ENCODE measurements around the gene DENND4A.
A peak's percentile ranks its signal among the peaks of the same experiment; 100 is the strongest.
"Not testable (repeated sequence)": the region's sequence is repeated elsewhere in the genome, so short reads cannot be mapped to it uniquely, and the experiment has no call there.

DENND4A gene

GRCh38 chr15:65757256-65757655 is 34.8 kb downstream of the DENND4A start:
- no peak for DNase-seq (ENCODE audit: low spot score)

GRCh38 chr15:65752151-65752700 is 39.9 kb downstream of the DENND4A start:
- no peak for DNase-seq (ENCODE audit: low spot score)

- DNase-seq (ENCODE audit: low spot score): no peak
Observed at GRCh38 chr15:65751431-65751830, 40.7 kb downstream of the DENND4A start.

DNA sequence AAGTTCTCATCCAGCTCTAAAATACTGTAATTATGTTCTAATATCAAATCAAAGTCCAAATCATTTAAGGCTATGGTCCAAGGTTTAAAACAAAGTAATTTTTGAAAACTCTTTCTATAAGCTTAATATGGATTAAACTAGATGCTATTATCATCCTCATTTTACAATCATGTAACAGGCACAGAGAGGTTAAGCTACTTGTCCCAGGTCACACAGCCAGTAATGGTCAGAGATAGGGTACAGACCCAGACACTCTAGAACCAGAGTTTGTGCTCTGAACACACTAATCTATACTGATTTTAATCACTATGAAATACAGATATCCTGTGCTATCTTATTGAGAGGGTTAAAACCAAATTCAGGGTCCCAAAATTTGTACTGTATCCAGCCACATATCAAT is 44.8 kb downstream of the DENND4A start:
- no peak for DNase-seq (ENCODE audit: low spot score)

DNA sequence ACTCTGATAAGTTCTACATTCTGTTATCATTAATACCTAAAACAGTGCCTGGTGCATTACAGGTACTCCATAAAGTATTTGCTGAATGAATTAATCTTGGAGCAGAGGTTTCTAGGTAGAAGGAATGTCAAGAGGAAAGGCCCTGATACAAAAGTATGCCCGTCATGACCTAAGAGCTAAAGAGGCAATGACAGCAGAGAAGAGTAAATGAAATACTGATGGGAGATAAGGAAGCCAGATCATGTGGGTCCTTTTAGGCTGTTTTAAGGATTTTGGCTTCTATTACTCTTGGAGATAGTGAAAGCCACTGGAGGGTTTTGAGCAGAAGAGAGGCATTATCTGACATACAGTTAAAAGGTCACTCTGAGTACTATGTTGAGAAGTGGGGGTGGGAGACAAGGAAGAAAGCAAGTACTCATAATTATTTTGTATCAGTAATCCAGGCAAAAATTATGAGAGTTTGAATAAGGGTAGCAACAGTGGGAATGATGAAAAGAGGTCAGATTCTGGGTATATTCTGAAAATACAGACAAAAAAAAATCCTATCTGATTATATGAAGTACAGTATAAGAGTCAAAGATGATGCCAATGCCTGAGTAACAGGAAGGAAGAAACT is 48.3 kb downstream of the DENND4A start:
- DNase-seq (ENCODE audit: low spot score): no peak

DNA sequence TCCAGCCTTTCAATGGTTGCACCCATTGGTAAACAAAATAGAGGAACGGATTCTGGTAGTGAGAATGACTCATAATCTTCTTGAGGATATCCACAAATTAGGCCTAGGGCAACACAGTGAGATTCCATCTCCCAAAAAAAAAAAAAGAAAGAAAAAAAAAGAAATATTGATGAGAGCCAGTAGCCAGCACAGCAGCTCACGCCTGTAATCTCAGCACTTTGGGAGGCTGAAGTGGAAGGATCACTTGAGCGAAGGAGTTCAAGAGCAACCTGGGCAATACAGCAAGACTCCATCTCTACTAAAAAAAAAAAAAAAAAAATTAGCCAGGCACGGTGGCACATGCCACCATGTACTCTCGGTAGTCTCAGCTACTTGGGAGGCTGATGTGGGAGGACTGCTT is 51.9 kb downstream of the DENND4A start:
- no peak for DNase-seq (ENCODE audit: low spot score)

DNA sequence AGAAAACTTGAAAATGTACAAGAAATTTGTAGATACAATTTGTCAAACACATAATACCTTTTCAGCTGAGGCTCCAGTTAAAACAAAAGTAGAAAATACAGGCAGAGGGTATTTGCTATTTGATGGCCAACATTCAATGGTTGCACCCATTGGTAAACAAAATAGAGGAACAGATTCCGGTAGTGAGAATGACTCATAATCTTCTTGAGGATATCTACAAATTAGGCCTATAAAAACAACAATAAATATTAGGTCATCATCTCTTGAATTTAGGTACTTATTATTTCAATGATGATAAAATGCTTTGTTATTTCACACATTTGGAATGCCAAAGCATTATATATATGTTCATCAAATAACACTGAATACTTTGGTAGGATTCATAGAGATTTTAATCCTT is 53.4 kb downstream of the DENND4A start:
- DNase-seq (ENCODE audit: low spot score): no peak

GRCh38 chr15:65733599-65733998 is 58.5 kb downstream of the DENND4A start:
- DNase-seq (ENCODE audit: low spot score): not testable (repeated sequence)

GRCh38 chr15:65732698-65733097 is 59.4 kb downstream of the DENND4A start:
- DNase-seq (ENCODE audit: low spot score): no peak

- DNase-seq (ENCODE audit: low spot score): peak; percentile 1
Observed at GRCh38 chr15:65731926-65732325, 60.2 kb downstream of the DENND4A start.

GRCh38 chr15:65730549-65731172 is 61.4 kb downstream of the DENND4A start:
- DNase-seq (ENCODE audit: low spot score): no peak

- DNase-seq (ENCODE audit: low spot score): no peak
Observed at GRCh38 chr15:65724464-65725215, 67.5 kb downstream of the DENND4A start.

DNA sequence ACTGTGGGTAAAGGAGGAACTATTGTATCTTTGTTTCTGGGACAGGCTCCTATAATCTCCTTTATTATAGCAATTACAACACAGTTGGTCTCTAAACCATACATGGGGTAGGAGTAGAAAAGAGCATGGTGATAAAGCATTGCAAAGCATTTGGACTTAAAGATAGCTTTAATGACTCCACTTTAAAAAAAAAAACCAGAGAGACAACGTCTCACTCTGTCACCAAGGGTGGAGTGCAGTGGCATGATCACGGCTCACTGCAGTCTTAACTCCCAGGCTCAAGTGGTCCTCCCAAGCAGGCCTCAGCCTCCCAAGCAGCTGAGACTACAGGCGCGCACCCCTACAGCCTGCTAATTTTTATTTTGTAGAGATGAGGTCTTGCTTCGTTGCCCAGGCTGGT is 68.2 kb downstream of the DENND4A start:
- DNase-seq (ENCODE audit: low spot score): no peak

GRCh38 chr15:65722191-65722590 is 69.9 kb downstream of the DENND4A start:
- DNase-seq (ENCODE audit: low spot score): no peak

GRCh38 chr15:65712415-65712814 is 79.7 kb downstream of the DENND4A start:
- DNase-seq (ENCODE audit: low spot score): no peak

- DNase-seq (ENCODE audit: low spot score): no peak
Observed at GRCh38 chr15:65695081-65695480, 97.0 kb downstream of the DENND4A start.

DNA sequence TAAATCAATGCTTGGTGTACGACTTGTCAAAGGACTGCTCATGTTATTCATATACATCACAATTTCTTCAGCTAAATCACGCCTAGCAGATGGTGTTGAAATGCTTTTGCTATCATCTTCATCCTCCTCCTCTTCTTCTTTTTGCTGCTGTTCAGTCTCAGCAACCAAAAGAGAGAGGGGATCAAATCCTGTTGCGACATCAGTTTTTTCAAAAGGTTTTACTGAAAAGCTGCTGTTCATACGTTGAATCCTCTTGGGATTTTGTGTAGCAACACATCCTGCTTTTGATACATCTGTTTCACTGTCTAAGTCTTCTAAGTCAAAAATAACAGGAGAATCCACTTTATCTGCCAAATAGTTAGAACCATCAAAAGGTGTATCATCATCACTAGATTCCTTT is 101.3 kb downstream of the DENND4A start:
- no peak for DNase-seq (ENCODE audit: low spot score)

DNA sequence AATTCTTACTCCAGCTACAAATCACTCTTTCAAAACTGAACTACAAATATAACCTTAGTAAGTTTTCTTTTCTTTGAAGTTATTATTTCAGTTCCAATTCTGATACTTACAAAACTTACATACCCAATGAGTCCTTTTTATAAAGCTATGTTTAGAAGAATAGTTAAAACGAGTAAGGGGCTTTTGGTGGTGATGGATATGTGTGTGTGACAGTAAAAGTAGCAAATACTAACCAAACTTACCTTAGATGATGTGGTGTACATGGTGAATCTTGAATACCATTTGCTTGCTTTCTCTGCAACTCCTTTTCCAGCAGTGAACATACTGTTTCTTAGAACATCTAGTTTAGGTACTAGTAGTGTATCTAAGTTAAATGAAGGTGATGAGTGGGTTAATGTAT is 101.9 kb downstream of the DENND4A start:
- DNase-seq (ENCODE audit: low spot score): no peak

DNA sequence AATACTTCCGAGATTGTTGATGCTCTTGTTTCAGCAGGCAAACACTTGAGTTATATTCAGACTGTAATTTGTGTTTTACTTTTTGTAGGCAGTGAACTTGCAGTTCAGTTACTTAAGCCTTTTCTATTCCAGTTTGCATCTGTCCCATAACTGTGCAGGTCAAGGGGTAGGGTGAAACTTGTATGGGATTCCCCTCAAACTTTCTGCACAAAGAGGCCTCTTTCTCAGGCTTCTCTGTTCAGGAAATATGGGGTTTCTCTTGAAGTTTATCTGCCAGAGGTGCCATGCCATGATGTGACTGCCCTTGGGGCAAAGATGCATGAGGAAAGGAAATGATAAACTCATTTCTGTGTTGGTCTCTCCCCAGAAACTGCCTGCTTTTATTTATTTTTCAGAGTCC is 103.6 kb downstream of the DENND4A start:
- no peak for DNase-seq (ENCODE audit: low spot score)

DNA sequence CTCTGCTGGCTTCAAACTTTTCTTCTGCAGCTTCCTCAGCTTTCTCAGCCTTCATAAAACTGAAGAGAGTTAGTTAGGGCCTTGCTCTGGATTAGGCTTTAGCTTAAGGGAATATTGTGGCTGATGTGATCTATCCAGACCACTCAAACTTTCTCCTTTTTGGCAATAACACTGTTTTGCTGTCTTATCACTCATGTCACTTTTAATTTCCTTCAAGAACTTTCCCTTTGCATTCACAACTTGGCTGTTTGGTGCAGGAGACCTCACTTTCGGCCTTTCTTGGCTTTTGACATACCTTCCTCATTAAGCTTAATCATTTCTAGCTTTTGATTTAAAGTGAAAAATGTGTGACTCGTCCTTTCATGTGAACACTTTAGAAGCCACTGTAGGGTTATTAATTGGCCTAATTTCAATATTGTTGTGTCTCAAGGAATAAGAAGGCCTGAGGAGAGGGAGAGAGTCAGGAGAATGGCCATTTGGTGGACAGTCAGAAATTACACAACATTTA is 109.6 kb downstream of the DENND4A start:
- no peak for DNase-seq (ENCODE audit: low spot score)

DNA sequence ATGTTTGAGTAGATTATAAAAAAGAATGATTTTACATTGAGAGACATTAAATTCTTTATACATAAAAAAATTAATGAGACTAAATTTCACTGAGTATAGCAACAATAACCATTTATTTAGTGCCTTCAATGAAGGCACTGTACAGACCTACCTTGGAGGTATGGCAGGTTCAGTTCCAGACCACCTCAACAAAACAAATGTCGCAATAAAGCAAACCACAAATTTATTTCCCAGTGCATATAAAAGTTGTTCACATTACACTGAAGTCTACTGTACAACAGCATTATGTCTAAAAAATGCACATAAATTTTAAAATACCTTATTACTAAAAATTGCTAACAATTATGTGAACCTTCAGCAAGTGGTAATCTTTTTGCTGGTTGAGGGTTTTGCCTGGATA is 111.5 kb downstream of the DENND4A start:
- no peak for DNase-seq (ENCODE audit: low spot score)

DNA sequence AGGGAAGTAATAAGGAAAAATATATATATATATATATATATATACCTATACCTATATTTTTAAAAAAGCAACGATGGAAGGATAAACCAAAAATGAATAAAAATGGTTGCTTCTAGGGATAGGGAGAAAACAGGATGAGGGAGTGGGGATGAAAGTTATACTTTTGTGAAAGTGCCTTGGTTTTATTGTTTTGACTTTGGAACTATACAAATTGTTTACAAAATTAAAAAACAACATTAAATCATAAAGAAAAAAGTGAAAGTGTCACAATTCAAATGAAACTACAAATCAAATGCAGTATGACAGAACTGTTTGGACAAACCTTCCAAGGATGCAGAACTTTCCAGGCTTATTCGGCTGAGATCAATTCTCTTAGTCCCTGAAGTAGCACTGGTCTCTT is 116.0 kb downstream of the DENND4A start:
- no peak for DNase-seq (ENCODE audit: low spot score)

- DNase-seq (ENCODE audit: low spot score): no peak
Observed at GRCh38 chr15:65675551-65675950, 116.5 kb downstream of the DENND4A start.
